NCI-H1417 treated with DMSO at 0.1 percent for 48 hours (cell line): ENCODE results near the gene CACNA1D.

Experiments used
- DNase-seq: peaks from one replicate; lab custom pipeline; 2025; lab: John Stamatoyannopoulos, UW

The CACNA1D gene

DNA sequence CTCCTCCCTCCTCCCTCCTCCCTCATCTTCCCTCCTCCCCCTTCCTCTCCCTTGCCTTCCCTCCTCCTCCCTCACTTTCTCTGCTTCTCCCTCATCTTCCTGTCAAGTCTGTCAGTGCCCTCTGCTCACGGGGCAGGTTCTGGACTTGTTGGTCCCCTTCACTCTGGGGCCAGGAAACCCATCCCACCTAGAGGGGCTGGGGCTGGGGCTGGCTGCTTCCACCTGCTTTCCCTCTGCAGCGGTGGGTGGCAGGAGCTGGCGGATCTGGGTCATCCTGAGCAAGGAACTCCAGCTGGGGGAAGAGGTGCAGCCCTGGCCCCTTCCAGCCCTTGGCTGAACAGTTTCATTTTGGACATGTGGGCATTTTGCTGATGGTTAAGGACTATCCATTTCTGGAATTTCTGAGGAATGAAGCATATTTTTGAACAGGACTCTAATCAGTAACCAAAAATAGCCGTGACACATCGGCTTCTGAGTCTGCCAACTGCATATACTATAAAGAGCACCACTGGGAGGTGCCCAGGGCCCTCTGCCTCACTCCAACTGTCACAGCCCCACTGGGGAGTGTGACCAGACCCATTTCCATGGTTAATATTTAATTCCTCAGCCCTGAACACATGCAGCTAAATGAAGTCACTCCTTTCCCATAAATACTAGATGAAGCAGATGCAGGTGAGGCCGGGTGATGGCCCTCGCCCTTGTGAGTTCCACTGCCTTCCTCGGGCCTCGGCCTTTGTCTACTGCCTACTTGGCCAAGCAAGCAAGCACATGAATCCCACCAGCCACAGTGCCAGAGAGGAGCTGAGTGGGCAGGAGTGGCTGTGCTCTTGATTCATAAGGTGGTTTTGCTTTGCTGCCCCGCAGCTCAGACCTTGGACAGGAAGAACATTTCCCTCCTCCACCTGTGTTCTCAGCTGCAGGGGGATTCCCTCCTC lies 312.0 kb downstream of the CACNA1D start:
- no peak for DNase-seq

DNA sequence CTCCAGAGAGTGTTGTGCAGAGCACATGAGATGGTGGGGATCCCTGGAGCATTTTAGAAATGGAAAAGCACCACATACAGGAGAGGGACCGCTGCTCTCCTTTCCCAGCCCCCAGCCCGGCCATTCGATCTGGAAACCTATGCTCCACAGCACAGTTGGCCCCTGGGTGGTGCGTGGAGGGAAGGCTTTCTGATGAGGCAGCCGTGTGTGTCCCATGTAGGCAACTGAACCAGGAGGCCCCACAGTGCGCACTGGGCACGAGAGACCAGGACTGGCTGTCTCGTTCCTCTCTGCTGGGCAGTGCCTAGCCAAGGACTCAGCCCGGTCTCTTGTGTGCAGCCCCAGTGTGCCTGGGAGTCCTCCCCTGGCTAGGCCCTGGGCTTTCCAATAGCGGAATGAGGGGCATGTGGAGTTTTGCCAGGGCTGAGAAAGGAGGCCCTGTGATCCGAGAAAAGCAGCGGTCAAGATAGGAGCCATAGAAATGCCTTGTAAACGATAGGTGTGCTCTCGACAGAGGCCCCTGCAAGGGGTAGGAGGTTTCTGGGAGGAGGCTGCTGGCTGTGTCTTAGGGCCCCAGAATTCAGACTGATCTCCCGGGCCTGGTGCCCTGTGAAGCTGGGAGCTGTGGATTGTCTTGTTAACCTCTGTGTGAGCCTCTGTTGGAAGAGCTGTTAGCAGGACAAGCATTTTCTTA lies 312.9 kb downstream of the CACNA1D start:
- DNase-seq, result no peak

DNA sequence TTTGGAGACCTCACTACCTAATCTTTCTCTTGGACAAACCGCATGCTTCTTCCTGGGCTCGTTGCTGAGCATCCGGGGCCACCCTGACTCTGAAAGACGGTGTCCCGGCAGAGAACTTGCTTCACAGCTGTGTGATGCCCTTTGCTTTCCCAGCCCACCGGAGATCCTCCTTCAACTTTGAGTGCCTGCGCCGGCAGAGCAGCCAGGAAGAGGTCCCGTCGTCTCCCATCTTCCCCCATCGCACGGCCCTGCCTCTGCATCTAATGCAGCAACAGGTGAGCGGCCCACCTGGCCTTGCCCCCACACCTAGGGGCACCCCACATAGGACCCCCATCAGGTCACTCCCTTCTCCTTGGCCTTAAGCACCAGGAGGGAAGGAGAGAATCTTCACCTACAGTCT lies 314.1 kb downstream of the CACNA1D start:
- no peak for DNase-seq

DNA sequence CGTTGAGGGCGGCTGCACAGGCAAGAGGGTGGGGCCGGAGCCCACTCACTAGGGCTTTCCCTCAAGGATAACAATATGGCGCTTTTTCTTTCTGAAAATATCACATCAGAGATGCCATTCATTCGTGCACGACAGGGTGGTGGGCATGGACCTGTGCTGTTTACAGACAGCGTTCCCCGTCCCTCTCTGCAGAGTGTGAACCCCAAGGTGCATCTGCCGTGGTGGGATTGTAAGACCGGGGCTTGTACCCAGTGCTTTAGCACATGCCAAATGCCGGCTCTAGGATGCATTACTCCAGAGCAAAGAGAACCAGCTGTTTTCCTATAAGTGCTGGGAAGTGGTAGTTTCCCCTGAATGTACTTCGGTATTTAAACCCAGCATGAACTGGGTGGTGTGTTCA lies 314.9 kb downstream of the CACNA1D start:
- DNase-seq, result no peak

DNA sequence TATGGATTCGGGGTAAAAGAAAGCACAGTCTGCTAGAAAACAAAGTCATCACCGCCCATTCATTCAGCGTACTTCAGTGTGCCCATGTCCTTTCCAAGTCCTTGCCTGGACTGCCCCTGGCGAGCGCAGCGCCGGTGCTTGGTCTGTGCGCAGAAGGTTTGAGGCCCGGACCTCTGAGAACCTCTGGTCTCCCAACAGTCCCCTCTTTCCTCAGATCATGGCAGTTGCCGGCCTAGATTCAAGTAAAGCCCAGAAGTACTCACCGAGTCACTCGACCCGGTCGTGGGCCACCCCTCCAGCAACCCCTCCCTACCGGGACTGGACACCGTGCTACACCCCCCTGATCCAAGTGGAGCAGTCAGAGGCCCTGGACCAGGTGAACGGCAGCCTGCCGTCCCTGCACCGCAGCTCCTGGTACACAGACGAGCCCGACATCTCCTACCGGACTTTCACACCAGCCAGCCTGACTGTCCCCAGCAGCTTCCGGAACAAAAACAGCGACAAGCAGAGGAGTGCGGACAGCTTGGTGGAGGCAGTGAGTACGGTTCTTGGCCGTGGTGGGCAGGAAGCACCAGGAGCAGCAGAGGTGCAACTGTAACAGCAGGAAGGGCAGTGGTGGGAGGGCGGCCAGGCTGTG lies 315.5 kb downstream of the CACNA1D start:
- DNase-seq, result no peak

DNA sequence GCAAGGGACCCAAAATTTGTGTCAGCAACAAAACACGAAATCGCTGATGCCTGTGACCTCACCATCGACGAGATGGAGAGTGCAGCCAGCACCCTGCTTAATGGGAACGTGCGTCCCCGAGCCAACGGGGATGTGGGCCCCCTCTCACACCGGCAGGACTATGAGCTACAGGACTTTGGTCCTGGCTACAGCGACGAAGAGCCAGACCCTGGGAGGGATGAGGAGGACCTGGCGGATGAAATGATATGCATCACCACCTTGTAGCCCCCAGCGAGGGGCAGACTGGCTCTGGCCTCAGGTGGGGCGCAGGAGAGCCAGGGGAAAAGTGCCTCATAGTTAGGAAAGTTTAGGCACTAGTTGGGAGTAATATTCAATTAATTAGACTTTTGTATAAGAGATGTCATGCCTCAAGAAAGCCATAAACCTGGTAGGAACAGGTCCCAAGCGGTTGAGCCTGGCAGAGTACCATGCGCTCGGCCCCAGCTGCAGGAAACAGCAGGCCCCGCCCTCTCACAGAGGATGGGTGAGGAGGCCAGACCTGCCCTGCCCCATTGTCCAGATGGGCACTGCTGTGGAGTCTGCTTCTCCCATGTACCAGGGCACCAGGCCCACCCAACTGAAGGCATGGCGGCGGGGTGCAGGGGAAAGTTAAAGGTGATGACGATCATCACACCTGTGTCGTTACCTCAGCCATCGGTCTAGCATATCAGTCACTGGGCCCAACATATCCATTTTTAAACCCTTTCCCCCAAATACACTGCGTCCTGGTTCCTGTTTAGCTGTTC lies 316.9 kb downstream of the CACNA1D start:
- DNase-seq, result no peak

DNA sequence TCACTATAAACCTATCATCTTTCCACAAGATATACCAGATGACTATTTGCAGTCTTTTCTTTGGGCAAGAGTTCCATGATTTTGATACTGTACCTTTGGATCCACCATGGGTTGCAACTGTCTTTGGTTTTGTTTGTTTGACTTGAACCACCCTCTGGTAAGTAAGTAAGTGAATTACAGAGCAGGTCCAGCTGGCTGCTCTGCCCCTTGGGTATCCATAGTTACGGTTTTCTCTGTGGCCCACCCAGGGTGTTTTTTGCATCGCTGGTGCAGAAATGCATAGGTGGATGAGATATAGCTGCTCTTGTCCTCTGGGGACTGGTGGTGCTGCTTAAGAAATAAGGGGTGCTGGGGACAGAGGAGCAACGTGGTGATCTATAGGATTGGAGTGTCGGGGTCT lies 318.0 kb downstream of the CACNA1D start:
- no peak for DNase-seq

DNA sequence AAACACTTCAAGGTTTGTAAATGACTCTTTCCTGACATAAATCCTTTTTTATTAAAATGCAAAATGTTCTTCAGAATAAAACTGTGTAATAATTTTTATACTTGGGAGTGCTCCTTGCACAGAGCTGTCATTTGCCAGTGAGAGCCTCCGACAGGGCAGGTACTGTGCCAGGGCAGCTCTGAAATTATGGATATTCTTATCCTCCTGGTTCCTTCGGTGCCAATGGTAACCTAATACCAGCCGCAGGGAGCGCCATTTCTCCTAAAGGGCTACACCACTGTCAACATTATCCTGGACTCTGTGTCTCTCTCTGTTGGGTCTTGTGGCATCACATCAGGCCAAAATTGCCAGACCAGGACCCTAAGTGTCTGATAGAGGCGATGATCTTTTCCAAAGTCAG lies 318.8 kb downstream of the CACNA1D start:
- no peak for DNase-seq

DNA sequence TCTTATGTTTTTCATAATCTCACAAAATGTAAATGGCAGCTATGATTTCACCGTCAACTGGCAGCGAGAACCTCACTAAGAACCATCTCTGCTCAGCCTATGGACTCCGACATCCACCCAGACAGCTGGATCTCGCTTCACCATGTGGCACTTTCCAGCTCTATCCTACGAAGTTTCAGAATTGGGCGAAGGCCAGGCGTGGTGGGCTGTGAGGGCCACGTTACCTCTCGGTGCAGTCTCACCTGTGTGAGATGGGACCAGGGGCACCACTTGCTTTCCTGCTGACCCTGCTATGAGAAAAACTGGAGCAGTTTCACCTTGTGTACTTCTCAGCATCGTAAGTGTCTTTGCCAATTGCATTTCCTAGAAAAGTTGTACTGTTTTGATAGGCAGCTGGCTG lies 319.5 kb downstream of the CACNA1D start:
- no peak for DNase-seq

DNA sequence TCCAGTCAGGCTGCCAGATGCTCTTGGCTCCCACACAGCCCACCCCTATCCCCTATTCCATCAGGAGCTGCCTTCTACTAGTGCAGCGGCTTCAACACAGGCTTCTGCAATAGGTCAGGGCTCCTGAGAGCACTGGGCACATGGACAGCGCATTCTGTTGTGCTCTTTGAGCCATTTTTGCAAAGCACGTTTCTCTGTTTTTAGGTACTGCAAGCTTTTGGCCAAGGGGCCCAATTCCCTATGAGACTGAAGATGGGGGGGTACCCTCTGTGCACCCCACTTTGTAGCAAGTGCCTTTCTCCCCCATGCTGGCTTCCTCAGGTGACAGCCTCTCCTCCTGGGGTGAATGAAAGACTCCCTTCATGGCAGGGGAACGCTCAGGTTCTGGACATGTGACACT lies 320.7 kb downstream of the CACNA1D start:
- no peak for DNase-seq

DNA sequence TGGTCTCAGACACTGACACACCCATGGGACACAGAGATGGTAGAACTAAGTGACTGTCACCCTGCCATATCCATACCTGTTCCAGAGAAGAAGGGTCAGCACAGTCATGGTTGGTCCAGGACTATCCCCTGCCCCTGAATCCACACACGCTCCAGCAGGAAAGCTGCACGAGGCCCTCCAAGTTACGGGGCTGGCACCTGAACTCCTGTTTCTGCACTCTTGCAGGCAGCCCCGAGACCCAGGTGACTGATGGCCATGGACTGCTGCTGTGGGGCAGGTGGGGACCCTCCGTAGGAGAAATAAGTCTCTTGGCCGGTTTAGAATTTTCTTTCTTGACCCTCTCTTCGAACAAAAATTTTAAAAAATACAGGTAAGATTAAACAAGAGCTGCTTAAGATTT lies 321.2 kb downstream of the CACNA1D start:
- no peak for DNase-seq

DNA sequence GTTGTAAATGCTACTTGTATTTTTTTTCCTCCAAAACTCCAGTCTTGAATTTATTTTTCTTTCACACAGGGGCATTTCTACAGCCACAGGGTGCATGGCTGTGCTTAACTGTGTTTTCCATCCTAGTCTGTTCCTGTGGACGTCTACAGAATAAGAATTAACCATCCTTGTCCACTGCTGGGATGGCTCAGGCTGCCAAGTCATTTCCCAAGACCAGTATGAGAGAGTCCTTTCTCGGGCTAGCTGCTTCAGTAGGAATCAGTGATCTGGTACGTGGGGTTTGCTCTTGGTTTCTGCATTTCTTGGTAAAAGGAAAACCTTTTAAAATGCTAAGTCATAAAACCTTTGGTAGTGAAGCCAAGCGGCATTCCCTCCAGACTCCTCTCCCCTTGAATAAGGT lies 322.0 kb downstream of the CACNA1D start:
- DNase-seq, result no peak

DNA sequence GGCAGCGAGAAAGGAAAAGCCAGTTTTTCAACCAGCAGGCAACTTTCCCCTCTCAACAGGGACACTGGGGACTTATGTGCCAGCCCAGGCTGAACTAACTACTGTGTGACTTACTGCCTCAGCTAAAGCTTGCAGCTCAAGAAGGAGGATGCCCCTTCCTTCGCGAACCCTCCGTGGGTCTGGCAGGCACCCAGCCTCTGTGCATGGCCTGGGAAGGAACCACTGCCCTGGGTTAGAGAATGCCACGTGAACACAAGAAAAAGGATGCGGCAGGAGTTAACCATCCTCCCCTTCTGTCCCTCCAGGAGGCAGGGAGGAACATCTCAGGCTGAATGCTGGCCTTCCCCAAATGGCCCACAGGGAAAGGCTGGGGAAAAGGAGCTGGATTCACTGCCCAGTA lies 322.8 kb downstream of the CACNA1D start:
- no peak for DNase-seq

DNA sequence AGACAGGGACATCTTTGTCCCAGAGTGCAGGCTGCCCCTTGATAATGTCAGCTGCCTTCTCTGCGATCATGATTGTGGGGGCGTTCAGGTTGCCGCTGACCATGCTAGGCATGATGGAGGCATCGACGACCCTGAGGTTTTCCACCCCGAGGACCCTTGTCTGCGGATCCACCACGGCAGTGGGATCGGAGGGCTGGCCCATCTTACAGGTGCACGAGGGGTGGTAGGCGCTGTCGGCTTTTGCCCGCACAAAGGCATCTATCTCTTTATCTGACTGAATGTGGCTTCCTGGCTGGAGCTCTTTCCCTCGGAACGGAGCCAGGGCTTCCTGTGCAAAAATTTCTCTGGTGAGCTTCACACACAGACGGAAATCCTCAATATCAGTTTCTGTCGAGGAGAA lies 323.4 kb downstream of the CACNA1D start:
- no peak for DNase-seq

DNA sequence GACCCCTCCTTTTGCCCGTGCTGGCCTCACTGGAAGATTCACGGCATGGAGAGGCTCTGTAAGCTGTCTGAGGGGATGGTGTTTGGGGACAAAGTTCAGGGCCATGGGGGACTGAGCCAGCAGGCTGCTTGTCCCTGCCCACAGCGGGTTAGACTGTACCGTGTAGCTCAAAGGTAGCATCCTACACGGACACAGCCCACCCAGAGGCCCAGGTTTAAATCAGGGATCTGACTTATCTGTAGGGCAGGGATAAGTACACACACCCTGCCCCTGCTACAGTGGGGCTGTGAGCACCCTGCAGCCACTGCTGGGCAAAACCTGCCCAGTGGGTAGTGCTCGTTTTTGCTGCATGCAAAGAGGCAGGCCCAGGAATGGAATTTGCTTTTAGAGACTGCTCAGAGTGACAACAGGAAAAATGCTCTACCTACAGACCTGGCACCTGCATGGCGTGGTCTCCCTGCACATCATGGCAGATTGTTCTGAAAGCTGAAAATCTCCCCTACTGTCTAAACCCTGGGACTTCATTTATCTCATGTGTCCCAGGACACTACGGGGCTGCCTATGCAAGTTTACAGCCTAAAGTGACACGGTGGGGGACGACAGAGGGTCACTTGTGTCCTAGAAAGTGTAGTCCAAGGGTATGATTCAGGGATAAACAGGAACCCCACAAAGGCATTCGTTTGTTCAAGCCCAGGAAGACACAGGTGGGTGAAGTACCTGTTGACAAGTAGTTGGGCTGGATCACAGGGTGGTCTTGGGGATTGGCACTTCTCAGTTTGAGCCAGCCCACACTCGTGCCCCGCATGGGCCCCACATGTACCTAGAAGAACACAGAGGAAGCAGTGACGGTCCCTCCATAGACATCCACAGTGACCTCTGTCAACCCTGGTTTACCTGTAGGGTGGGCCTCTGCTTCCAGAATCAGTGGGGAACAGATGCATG lies 324.1 kb downstream of the CACNA1D start:
- no peak for DNase-seq

DNA sequence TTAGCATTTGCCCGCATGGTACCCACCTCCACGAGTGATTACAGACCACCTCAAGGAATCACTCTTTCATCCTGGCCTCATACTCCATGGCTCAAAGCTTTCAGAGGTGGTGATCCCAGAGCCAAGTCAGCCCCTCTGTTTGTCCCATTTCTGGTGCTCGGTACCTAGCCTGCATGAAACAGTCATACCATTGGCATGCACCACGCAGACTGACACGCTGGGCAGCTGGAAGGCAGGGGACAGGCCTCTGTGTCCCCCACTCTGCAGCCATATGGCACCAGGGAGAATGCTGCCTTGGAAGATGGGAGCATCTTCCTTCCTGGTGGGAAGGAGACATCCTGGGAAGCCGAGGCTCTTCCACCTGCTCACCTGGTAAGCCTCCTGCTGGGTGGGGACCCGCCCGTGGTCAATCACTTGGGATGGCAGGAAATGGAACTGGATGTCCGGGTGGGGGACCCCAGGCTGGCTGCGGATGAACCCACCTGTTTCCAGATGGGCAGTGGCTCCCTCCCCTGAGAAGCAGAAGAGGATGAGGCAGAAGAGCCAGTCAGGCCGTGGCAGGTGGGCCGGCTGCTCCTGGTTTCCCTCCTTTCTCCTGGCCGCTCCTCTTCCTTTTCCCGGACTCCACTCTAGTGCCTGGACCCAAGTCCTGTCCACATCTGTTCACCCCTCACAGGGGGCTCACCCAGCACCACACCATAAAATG lies 324.9 kb downstream of the CACNA1D start:
- no peak for DNase-seq

DNA sequence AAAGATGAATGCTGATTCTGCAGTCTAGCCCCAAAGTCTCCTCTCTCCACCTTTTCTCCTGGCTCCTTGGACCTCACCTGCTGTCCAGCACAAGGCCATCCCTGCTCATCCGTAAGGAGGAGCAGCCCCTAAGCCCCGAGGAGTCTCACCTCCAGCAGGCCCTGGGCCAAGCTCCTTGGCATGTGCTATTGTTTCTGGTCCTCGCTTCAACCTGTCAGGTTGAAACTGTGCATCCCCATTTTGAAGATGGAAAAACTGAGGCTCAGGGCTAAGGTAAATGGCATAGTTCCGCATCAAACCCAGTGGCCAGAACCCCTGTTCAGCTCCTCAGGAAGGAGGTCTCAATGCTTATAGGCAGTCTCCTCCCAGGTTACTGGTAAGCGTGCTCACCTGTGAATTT lies 325.7 kb downstream of the CACNA1D start:
- no peak for DNase-seq

DNA sequence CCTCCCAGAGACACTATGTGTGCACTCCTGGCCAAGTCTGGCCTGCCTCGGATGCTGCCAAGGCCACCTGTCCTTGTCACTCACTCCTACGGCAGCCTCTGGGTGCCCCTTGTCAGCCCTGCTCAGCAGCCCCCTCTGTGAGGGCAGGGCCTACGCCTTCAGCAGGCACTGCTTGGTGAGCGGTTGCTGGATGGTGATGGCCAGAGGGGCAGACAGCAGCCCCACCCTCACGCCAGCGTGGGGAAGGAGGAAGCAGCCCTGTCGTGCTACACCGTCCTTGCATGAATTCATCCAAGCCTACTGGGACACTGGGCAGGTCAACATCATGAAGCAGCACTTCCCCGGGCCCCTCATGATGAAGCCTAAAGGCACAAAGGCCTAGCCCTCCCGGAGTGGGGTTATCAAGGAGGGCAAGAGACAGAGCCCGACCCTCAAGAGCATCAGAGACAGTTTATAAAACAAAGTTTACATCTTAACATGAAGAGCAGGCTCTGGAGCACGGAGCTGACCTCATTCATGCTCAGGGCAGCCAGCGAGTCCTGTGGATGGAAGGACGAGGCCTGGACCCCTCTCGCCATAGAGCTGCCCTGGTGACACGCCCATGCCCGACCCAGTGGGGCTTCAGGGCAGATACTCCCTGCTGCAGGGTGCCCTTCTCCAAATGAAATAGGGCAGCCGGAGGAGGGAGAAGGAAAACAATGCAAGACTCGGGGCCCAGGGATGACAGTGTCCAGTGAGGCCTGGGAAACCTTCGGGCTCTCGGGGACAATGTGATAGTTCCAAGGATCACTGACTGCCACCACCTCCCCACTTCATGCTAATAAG lies 326.6 kb downstream of the CACNA1D start:
- no peak for DNase-seq

DNA sequence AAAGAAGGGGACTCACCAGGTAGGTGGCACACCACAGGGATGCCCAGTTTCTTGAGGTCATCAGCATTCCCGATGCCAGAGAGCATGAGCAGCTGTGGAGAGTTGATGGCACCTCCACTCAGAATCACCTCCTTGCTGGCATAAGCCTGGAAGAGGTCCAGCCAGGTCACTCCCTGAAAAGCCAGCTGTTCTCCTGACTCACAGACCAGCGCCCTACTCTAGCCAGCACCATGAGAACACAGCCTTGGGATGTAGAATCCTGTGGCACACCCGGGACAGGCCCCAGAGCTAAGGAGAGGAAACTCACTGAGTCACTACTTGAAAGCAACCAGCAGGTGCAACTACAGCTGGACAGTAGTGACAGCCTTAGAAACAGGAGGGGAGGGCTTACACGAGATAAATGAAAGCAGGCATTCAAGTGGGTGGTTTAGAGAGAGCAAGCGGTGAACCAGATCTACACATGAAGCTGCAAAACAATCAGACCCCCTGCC lies 327.3 kb downstream of the CACNA1D start:
- DNase-seq, result no peak
